HepG2 (cell line): ENCODE results near the gene NRSN2. TPM values are rescaled to one million over a fixed set of nuclear protein-coding genes. Genes with fewer than 3 reads are reported as not detected.

ENCODE experiments used
- ERF ChIP-seq: IDR thresholded peaks from 2 replicates; pipeline ENCODE4 v1.6.1; 2018; ENCODE audit warnings: missing biosample characterization, missing genetic modification reagents
- GATA4 ChIP-seq: sonication (generic); IDR thresholded peaks from 2 replicates; pipeline ENCODE4 v1.6.1; 2016; ENCODE audit warnings: antibody characterized with exemption, low read depth, borderline replicate concordance
- HNRNPUL1 ChIP-seq: fragments of 200-400 bp; formaldehyde crosslinking; IDR thresholded peaks from 2 replicates; pipeline ENCODE4 v1.6.1; 2017; ENCODE audit warnings: low read depth, mild to moderate bottlenecking, low read length, moderate library complexity
- IRX3 ChIP-seq: sonication (generic); formaldehyde crosslinking; IDR thresholded peaks from 2 replicates; pipeline ENCODE4 v1.8.1; 2023; ENCODE audit warnings: mild to moderate bottlenecking, low read depth, missing genetic modification reagents, borderline replicate concordance
- MIXL1 ChIP-seq: IDR thresholded peaks from 2 replicates; pipeline ENCODE4 v1.6.1; 2016
- NCOA2 ChIP-seq: sonication (generic); formaldehyde crosslinking; IDR thresholded peaks from 2 replicates; pipeline ENCODE4 v1.8.0; 2022; ENCODE audit warnings: inconsistent platforms
- NONO ChIP-seq, 2 experiments: fragments of 450-650 bp in 1 of 2; sonication (generic) in 1 of 2; formaldehyde crosslinking in 1 of 2; IDR thresholded peaks in 1 of 2; conservative IDR thresholded peaks in 1 of 2; 2 replicates each; pipeline versions ENCODE4 v1.6.1 to v1.8.0; 2017 to 2022; ENCODE audit warnings: mild to moderate bottlenecking in 1 of 2, missing genetic modification reagents in 1 of 2, moderate library complexity in 1 of 2
- RXRA ChIP-seq: sonication (generic); formaldehyde crosslinking; IDR thresholded peaks from 2 replicates; pipeline ENCODE4 v1.5.1; 2020; ENCODE audit warnings: missing genetic modification reagents
- TBX3 ChIP-seq: fragments of 450-650 bp; IDR thresholded peaks from 2 replicates; pipeline ENCODE4 v1.6.1; 2017; ENCODE audit warnings: antibody characterized with exemption, mild to moderate bottlenecking, inconsistent platforms, borderline replicate concordance
- XBP1 ChIP-seq: sonication (generic); formaldehyde crosslinking; IDR thresholded peaks from 2 replicates; pipeline ENCODE4 v1.5.0; 2020; ENCODE audit warnings: missing genetic modification reagents
- ZNF616 ChIP-seq: sonication (generic); formaldehyde crosslinking; IDR thresholded peaks from 2 replicates; pipeline ENCODE4 v1.5.0; 2020; ENCODE audit warnings: low read depth, mild to moderate bottlenecking, missing genetic modification reagents
- ZNF644 ChIP-seq: IDR thresholded peaks from 2 replicates; pipeline ENCODE4 v1.6.1; 2016; ENCODE audit warnings: low read depth
- polyA plus RNA-seq, 8 experiments: library from polyadenylated mRNA; depleted of rRNA in 3 of 8; stranded (reverse) in 7 of 8; unstranded in 1 of 8; fragments of >200 nt; fragmentation: Illumina TruSeq in 4 of 8; extraction: Trizol in 4 of 8; gene quantifications; 2 replicates each; pipeline versions ENCODE4 v1.2.1 to v1.2.3, GENCODE V29; 2011 to 2016; ENCODE audit warnings: low read depth in 4 of 8, missing spikeins in 1 of 8, mixed read lengths in 1 of 8; ENCODE audit not compliant: insufficient read depth in 1 of 8
- total RNA-seq, 5 experiments: library from RNA; depleted of rRNA; stranded (reverse); fragments of >200 nt; fragmentation: Illumina TruSeq; extraction: Trizol; gene quantifications; 2 replicates each; pipeline ENCODE4 v1.2.3, GENCODE V29; 2016; ENCODE audit warnings: low read depth in 1 of 5
- TF ChIP-seq, protein P1 (sequence below): sonication (generic); formaldehyde crosslinking; IDR thresholded peaks from 2 replicates; pipeline ENCODE4 v1.4.0; 2020; ENCODE audit warnings: mild to moderate bottlenecking, missing genetic modification reagents
- TF ChIP-seq, protein P2 (sequence below): sonication (generic); formaldehyde crosslinking; IDR thresholded peaks from 2 replicates; pipeline ENCODE4 v1.5.0; 2020; ENCODE audit warnings: missing genetic modification reagents
- TF ChIP-seq, protein P3 (sequence below): IDR thresholded peaks from 2 replicates; pipeline ENCODE4 v1.6.1; 2016; ENCODE audit warnings: low read depth, control low read depth
- TF ChIP-seq, protein P4 (sequence below): sonication (generic); formaldehyde crosslinking; IDR thresholded peaks from 2 replicates; pipeline ENCODE4 v1.8.1; 2023; ENCODE audit warnings: missing genetic modification reagents, inconsistent platforms, borderline replicate concordance
- TF ChIP-seq, protein P5 (sequence below): sonication (generic); formaldehyde crosslinking; IDR thresholded peaks from 2 replicates; pipeline ENCODE4 v1.8.1; 2023; ENCODE audit warnings: mild to moderate bottlenecking, moderate library complexity, missing genetic modification reagents
- TF ChIP-seq, protein P6 (sequence below): sonication (generic); formaldehyde crosslinking; IDR thresholded peaks from 2 replicates; pipeline ENCODE4 v1.8.1; 2022; ENCODE audit warnings: mild to moderate bottlenecking, missing genetic modification reagents
- TF ChIP-seq, protein P7 (sequence below): sonication (generic); formaldehyde crosslinking; IDR thresholded peaks from 2 replicates; pipeline ENCODE4 v1.5.1; 2020; ENCODE audit warnings: mild to moderate bottlenecking, moderate library complexity, missing genetic modification reagents

Gene NRSN2
- total and polyA plus RNA-seq, 2 of the 13 experiments (the other 11 are each of a cell fraction or from before 2014, with no cell fraction given) = 32.3 to 49.4 TPM

DNA sequence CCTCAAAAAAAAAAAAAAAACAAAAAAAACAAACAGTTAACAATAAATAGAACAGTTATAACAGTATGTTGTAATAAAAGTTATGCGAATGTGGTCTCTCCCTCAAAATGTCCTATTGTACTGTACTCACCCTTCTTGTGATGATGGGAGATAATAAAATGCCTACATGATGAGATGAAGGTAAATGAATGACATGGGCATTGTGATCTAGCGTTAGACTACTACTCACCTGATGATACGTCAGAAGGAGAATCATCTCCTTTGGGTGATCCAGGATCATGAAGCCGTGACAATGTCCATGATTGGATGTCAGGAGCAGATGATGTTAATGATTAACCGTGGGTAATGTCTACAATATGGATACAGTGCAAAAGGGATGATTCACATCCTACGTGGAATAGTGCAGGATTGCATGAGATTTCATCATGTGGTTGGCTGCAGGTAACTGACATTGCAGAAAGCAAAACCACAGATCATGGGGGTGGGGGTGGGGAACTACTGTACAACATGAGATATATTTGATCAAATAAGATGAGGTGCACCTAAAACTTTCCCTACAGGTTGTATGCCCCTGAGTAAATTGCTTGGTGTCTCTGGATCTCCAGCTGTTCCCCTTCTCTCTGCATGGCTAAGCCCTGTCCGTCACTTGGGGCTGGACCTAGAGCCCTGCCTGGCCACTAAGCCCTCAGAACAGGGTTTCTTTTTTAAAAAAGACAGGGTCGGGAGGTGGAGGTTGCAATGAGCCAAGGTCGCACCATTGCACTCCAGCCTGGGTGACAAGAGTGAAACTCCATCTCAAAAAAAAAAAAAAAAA, 55.0 kb downstream of the NRSN2 start (continued):
- TF ChIP-seq TBX3 (peak; percentile 49; the same call in 1 of the 2 replicates), IRX3 (CRISPR knock-in tag) (0 out of 2 replicates have a peak, but pooled peaks have one; percentile 38), ZNF644 (CRISPR knock-in tag) (peak; percentile 65), MIXL1 (CRISPR knock-in tag) (peak; percentile 97), GATA4 (0 out of 2 replicates have a peak, but pooled peaks have one; percentile 85), NONO (IDR thresholded peaks at IDR 0.05) (no peak), NONO (CRISPR knock-in tag; conservative IDR thresholded peaks at IDR 0.05) (peak; percentile 77), ERF (peak; percentile 84; the same call in 1 of the 2 replicates), ZNF616 (CRISPR knock-in tag) (no peak), NCOA2 (CRISPR knock-in tag) (peak; percentile 91), RXRA (CRISPR knock-in tag) (peak; percentile 51; the same call in 1 of the 2 replicates), HNRNPUL1 (peak; percentile 94), XBP1 (CRISPR knock-in tag) (no peak)
- TF ChIP-seq, protein P1, sequence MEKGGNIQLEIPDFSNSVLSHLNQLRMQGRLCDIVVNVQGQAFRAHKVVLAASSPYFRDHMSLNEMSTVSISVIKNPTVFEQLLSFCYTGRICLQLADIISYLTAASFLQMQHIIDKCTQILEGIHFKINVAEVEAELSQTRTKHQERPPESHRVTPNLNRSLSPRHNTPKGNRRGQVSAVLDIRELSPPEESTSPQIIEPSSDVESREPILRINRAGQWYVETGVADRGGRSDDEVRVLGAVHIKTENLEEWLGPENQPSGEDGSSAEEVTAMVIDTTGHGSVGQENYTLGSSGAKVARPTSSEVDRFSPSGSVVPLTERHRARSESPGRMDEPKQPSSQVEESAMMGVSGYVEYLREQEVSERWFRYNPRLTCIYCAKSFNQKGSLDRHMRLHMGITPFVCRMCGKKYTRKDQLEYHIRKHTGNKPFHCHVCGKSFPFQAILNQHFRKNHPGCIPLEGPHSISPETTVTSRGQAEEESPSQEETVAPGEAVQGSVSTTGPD (CRISPR knock-in tag) = no peak
- TF ChIP-seq, protein P2, sequence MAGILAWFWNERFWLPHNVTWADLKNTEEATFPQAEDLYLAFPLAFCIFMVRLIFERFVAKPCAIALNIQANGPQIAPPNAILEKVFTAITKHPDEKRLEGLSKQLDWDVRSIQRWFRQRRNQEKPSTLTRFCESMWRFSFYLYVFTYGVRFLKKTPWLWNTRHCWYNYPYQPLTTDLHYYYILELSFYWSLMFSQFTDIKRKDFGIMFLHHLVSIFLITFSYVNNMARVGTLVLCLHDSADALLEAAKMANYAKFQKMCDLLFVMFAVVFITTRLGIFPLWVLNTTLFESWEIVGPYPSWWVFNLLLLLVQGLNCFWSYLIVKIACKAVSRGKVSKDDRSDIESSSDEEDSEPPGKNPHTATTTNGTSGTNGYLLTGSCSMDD (CRISPR knock-in tag) = no peak
- TF ChIP-seq, protein P3, sequence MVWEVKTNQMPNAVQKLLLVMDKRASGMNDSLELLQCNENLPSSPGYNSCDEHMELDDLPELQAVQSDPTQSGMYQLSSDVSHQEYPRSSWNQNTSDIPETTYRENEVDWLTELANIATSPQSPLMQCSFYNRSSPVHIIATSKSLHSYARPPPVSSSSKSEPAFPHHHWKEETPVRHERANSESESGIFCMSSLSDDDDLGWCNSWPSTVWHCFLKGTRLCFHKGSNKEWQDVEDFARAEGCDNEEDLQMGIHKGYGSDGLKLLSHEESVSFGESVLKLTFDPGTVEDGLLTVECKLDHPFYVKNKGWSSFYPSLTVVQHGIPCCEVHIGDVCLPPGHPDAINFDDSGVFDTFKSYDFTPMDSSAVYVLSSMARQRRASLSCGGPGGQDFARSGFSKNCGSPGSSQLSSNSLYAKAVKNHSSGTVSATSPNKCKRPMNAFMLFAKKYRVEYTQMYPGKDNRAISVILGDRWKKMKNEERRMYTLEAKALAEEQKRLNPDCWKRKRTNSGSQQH = no peak
- TF ChIP-seq, protein P4, sequence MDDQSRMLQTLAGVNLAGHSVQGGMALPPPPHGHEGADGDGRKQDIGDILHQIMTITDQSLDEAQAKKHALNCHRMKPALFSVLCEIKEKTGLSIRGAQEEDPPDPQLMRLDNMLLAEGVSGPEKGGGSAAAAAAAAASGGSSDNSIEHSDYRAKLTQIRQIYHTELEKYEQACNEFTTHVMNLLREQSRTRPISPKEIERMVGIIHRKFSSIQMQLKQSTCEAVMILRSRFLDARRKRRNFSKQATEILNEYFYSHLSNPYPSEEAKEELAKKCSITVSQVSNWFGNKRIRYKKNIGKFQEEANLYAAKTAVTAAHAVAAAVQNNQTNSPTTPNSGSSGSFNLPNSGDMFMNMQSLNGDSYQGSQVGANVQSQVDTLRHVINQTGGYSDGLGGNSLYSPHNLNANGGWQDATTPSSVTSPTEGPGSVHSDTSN (CRISPR knock-in tag) = no peak
- TF ChIP-seq, protein P5, sequence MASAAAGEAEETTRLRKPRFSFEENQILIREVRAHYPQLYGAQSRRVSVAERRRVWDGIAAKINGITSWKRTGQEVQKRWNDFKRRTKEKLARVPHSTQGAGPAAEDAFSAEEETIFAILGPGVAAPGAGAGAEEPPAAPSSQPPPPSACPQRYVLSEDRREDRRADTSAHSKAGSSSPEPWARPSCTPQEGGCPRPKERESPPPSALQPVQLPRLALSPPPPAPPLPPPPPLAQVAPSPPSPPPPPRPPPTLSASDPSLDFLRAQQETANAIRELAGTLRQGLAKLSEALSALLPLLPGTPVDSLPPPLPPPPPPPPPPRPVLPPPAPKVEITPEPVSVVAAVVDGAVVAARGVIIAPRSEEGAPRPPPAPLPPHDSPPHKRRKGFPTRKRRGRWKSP (CRISPR knock-in tag) = peak; percentile 75; the same call in 1 of the 2 replicates
- TF ChIP-seq, protein P6, sequence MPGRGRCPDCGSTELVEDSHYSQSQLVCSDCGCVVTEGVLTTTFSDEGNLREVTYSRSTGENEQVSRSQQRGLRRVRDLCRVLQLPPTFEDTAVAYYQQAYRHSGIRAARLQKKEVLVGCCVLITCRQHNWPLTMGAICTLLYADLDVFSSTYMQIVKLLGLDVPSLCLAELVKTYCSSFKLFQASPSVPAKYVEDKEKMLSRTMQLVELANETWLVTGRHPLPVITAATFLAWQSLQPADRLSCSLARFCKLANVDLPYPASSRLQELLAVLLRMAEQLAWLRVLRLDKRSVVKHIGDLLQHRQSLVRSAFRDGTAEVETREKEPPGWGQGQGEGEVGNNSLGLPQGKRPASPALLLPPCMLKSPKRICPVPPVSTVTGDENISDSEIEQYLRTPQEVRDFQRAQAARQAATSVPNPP (CRISPR knock-in tag) = no peak
- TF ChIP-seq, protein P7, sequence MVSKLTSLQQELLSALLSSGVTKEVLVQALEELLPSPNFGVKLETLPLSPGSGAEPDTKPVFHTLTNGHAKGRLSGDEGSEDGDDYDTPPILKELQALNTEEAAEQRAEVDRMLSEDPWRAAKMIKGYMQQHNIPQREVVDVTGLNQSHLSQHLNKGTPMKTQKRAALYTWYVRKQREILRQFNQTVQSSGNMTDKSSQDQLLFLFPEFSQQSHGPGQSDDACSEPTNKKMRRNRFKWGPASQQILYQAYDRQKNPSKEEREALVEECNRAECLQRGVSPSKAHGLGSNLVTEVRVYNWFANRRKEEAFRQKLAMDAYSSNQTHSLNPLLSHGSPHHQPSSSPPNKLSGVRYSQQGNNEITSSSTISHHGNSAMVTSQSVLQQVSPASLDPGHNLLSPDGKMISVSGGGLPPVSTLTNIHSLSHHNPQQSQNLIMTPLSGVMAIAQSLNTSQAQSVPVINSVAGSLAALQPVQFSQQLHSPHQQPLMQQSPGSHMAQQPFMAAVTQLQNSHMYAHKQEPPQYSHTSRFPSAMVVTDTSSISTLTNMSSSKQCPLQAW (CRISPR knock-in tag) = peak; percentile 99
